Muscle of arm (tissue), 14 donors: ENCODE measurements around the gene TNFRSF21. TPM values are rescaled to one million over a fixed set of nuclear protein-coding genes. Genes with fewer than 3 reads are reported as not detected.
"Not testable (repeated sequence)": the region's sequence is repeated elsewhere in the genome, so short reads cannot be mapped to it uniquely, and the experiment has no call there.

Experiments
- DNase-seq: peaks from one replicate; pipeline ENCODE4 v3.0.0-alpha.2; 2013
- long read RNA-seq, 11 donors: transcript quantifications; one replicate each; lab custom pipeline, GENCODE V29; 2026
- polyA plus RNA-seq, 12 donors: library from polyadenylated mRNA; unstranded; fragments of 120-200 nt; gene quantifications; one replicate each; pipeline ENCODE4 v1.2.1, GENCODE V29; 2013; ENCODE audit not compliant: insufficient read length in 12 of 12

The TNFRSF21 gene
- polyA plus RNA-seq: 10 to 100 TPM in 11 of 12 donors, not detected in 1; 12.0 to 36.3 (median 17.5) TPM
- long read RNA-seq, donor 1, partial matches to known transcripts: 15 of 19 reads
- long read RNA-seq, donor 1, other reads (novel, unspliced or antisense): 0 of 19 reads
- long read RNA-seq, donor 2, partial matches to known transcripts: 14 of 16 reads
- long read RNA-seq, donor 2, other reads (novel, unspliced or antisense): 0 of 16 reads
- long read RNA-seq, donor 3: 0 reads
- long read RNA-seq, donor 4, partial matches to known transcripts: 0 of 1 reads
- long read RNA-seq, donor 4, other reads (novel, unspliced or antisense): 0 of 1 reads
- long read RNA-seq, donor 5: 0 reads
- long read RNA-seq, donor 6: 0 reads
- long read RNA-seq, donor 7, partial matches to known transcripts: 0 of 3 reads
- long read RNA-seq, donor 7, other reads (novel, unspliced or antisense): 0 of 3 reads
- long read RNA-seq, donor 8, partial matches to known transcripts: 0 of 3 reads
- long read RNA-seq, donor 8, other reads (novel, unspliced or antisense): 0 of 3 reads
- long read RNA-seq, donor 9, partial matches to known transcripts: 0 of 2 reads
- long read RNA-seq, donor 9, other reads (novel, unspliced or antisense): 0 of 2 reads
- long read RNA-seq, donor 10, partial matches to known transcripts: 0 of 3 reads
- long read RNA-seq, donor 10, other reads (novel, unspliced or antisense): 0 of 3 reads
- long read RNA-seq, donor 11, transcript TNFRSF21-201 (6 exons, 3,595 nt): major isoform, 7 of 7 reads
- long read RNA-seq, donor 11, partial matches to known transcripts: 0 of 7 reads
- long read RNA-seq, donor 11, other reads (novel, unspliced or antisense): 0 of 7 reads

GRCh38 chr6:47309291-47310130 lies at the start of gene TNFRSF21:
Gene TNFRSF21 (minus strand): TSS chr6:47309905. CDS start chr6:47309511, 394 bp downstream.
- DNase-seq: peak; percentile 92

GRCh38 chr6:47358440-47359225 lies 48.9 kb upstream of the TNFRSF21 start:
- no peak for DNase-seq

- DNase-seq: no peak
These were observed 48.1 kb upstream of the TNFRSF21 start for GRCh38 chr6:47357827-47358226.

- DNase-seq: no peak
These were observed 45.8 kb upstream of the TNFRSF21 start for GRCh38 chr6:47355496-47355895.

- DNase-seq: no peak
These were observed 44.2 kb upstream of the TNFRSF21 start for GRCh38 chr6:47353871-47354270.

GRCh38 chr6:47352966-47353365 lies 43.3 kb upstream of the TNFRSF21 start:
- DNase-seq: no peak

- no peak for DNase-seq
These were observed 42.7 kb upstream of the TNFRSF21 start for GRCh38 chr6:47352194-47352920.

GRCh38 chr6:47351621-47352020 lies 41.9 kb upstream of the TNFRSF21 start:
- DNase-seq: no peak

GRCh38 chr6:47349931-47350330 lies 40.2 kb upstream of the TNFRSF21 start:
- no peak for DNase-seq

GRCh38 chr6:47348316-47348863 lies 38.7 kb upstream of the TNFRSF21 start:
- DNase-seq: no peak

- DNase-seq: no peak
These were observed 36.1 kb upstream of the TNFRSF21 start for GRCh38 chr6:47345761-47346160.

- no peak for DNase-seq
These were observed 34.3 kb upstream of the TNFRSF21 start for GRCh38 chr6:47344022-47344421.

GRCh38 chr6:47343600-47343999 lies 33.9 kb upstream of the TNFRSF21 start:
- no peak for DNase-seq

GRCh38 chr6:47342824-47343223 lies 33.1 kb upstream of the TNFRSF21 start:
- no peak for DNase-seq

GRCh38 chr6:47337519-47337918 lies 27.8 kb upstream of the TNFRSF21 start:
- no peak for DNase-seq

- DNase-seq: no peak
These were observed 26.6 kb upstream of the TNFRSF21 start for GRCh38 chr6:47336334-47336733.

GRCh38 chr6:47335466-47335865 lies 25.8 kb upstream of the TNFRSF21 start:
- no peak for DNase-seq

GRCh38 chr6:47334334-47334733 lies 24.6 kb upstream of the TNFRSF21 start:
- DNase-seq: no peak

GRCh38 chr6:47328606-47329005 lies 18.9 kb upstream of the TNFRSF21 start:
- DNase-seq: not testable (repeated sequence)

GRCh38 chr6:47328139-47328538 lies 18.4 kb upstream of the TNFRSF21 start:
- not testable (repeated sequence) for DNase-seq
